ENCODE measurements around the gene TMEM196. TPM values are rescaled to one million over a fixed set of nuclear protein-coding genes. Genes with fewer than 3 reads are reported as not detected.

Gene TMEM196
- total RNA-seq, 4 donors from 2014 or later = 3.4 TPM; not detected in 3

DNA sequence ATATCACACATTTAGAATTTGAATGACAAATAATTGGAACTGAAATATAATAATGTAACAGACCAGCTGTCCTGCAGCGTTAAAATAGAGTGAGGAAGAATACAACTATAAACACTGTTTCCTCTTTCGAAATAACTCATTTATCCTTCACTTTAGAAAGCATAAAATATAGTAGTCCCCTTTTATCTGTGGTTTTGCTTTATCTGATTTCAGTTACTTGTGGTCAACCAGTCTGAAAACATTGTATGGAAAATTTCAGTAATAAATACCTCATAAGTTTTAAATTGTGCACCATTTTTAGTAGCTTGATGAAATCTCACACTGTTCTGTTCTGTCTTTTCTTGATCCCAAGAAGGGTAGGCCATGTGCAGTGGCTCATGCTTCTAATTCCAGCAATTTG is 96.2 kb downstream of the TMEM196 start:
- Histone ChIP-seq H3K27ac (no peak overlapping the region), H3K9me3 (no peaks in the 10 kb centered on the region), H3K27me3 (no peaks in the 10 kb centered on the region), H3K4me3 (no peak overlapping the region), H3K4me1 (no peaks in the 10 kb centered on the region), H3K36me3 (no peaks in the 10 kb centered on the region)
- 22 to 44% methylated on average over 2 of the region's 2 CpGs for WGBS, 2 donors (ENCODE audit: low coverage in 1 of 2)
- in situ Hi-C loops (cut with MboI; ENCODE audit: low pct_ligation_motif_present in 1 of 4, low pct_unique_long_range_greater_than_20kb in 1 of 4, low sequenced_read_pairs in 3 of 4) = no loop called here
- no peak for DNase-seq
- TF ChIP-seq POLR2AphosphoS5 (IDR thresholded peaks at IDR 0.05) = no peak
- TF ChIP-seq EP300 (IDR thresholded peaks at IDR 0.05; ENCODE audit: low read depth) = no peak
- TF ChIP-seq, protein P1, sequence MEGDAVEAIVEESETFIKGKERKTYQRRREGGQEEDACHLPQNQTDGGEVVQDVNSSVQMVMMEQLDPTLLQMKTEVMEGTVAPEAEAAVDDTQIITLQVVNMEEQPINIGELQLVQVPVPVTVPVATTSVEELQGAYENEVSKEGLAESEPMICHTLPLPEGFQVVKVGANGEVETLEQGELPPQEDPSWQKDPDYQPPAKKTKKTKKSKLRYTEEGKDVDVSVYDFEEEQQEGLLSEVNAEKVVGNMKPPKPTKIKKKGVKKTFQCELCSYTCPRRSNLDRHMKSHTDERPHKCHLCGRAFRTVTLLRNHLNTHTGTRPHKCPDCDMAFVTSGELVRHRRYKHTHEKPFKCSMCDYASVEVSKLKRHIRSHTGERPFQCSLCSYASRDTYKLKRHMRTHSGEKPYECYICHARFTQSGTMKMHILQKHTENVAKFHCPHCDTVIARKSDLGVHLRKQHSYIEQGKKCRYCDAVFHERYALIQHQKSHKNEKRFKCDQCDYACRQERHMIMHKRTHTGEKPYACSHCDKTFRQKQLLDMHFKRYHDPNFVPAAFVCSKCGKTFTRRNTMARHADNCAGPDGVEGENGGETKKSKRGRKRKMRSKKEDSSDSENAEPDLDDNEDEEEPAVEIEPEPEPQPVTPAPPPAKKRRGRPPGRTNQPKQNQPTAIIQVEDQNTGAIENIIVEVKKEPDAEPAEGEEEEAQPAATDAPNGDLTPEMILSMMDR (IDR thresholded peaks at IDR 0.05) = no peak
- no peak for TF ChIP-seq POLR2A (IDR thresholded peaks at IDR 0.05)
- intact Hi-C loops (cut with DNase I; ENCODE audit: low total_unique reads) = no loop called here

- TF ChIP-seq, protein P1 (IDR thresholded peaks at IDR 0.05) = no peak
- TF ChIP-seq POLR2AphosphoS5 (IDR thresholded peaks at IDR 0.05) = no peak
- TF ChIP-seq POLR2A (IDR thresholded peaks at IDR 0.05) = no peak
- TF ChIP-seq EP300 (IDR thresholded peaks at IDR 0.05; ENCODE audit: low read depth) = no peak
- no peaks in the 10 kb centered on the region for H3K4me1 ChIP-seq
- intact Hi-C loops (cut with DNase I; ENCODE audit: low total_unique reads) = no loop called here
- H3K9me3 ChIP-seq = no peaks in the 10 kb centered on the region
- H3K36me3 ChIP-seq = no peaks in the 10 kb centered on the region
- no peak for DNase-seq
- no peaks in the 10 kb centered on the region for H3K27me3 ChIP-seq
- 85 to 100% methylated on average over 1 of the region's 1 CpG for WGBS, 2 donors (ENCODE audit: low coverage in 1 of 2)
- H3K27ac ChIP-seq = no peak overlapping the region
- in situ Hi-C loops (cut with MboI; ENCODE audit: low pct_ligation_motif_present in 1 of 4, low pct_unique_long_range_greater_than_20kb in 1 of 4, low sequenced_read_pairs in 3 of 4) = no loop called here
- H3K4me3 ChIP-seq = no peak overlapping the region
These were observed 97.6 kb downstream of the TMEM196 start for GRCh38 chr7:19675816-19676215.

DNA sequence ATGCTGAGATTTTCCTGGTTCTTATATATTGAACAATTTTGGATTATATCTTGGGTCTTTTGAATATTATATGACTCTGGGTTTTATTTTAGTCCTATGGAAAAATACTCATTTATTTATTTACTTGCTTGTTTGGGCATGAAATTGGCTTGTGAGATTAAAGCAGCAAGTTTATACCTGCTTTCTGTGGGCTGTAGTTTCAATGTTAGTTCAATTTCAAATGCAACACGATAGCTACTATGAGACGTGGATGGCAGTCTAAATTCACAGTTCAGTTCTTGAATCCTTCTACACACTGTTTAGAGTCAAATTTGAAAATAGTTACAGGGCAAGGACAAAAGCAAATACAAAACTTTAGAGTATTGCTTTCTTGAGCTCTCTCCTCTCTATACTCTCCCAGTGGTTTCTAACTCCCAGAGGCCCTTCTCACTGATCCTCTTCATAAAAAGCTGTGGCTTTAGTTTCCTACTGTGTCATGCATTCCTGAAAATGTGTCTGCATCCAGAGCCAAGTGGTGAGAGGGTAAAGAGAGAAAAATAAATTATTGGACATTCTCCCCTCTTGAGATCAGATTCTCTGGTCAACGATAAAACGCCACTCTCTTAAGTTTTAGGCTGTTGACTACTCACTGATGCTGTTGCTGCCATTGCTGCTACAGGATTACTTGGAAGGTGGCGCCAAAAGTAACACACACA is 99.0 kb downstream of the TMEM196 start:
- no peaks in the 10 kb centered on the region for H3K9me3 ChIP-seq
- H3K4me3 ChIP-seq = no peak overlapping the region
- no peak for DNase-seq
- no peak overlapping the region for H3K27ac ChIP-seq
- no peaks in the 10 kb centered on the region for H3K36me3 ChIP-seq
- no peaks in the 10 kb centered on the region for H3K4me1 ChIP-seq
- in situ Hi-C loops (cut with MboI; ENCODE audit: low pct_ligation_motif_present in 1 of 4, low pct_unique_long_range_greater_than_20kb in 1 of 4, low sequenced_read_pairs in 3 of 4) (loop anchor here in 1 of 4 donors (25.0 kb wide), 1 partner anchor 987 kb away; no protein-coding TSS in a partner anchor), intact Hi-C loops (cut with DNase I; ENCODE audit: low total_unique reads) (no loop called here)
- WGBS, 2 donors (ENCODE audit: low coverage in 1 of 2) = 82 to 86% methylated on average over 5 of the region's 5 CpGs
- no peaks in the 10 kb centered on the region for H3K27me3 ChIP-seq
- TF ChIP-seq, protein P1 (IDR thresholded peaks at IDR 0.05) = no peak
- TF ChIP-seq POLR2A (IDR thresholded peaks at IDR 0.05) (no peak), EP300 (IDR thresholded peaks at IDR 0.05; ENCODE audit: low read depth) (no peak), POLR2AphosphoS5 (IDR thresholded peaks at IDR 0.05) (no peak)

GRCh38 chr7:19670806-19671205 is 102.6 kb downstream of the TMEM196 start:
- no peak overlapping the region for H3K4me3 ChIP-seq
- 78 to 92% methylated on average over 1 of the region's 1 CpG for WGBS, 2 donors (ENCODE audit: low coverage in 1 of 2)
- H3K27me3 ChIP-seq = no peaks in the 10 kb centered on the region
- no peaks in the 10 kb centered on the region for H3K9me3 ChIP-seq
- in situ Hi-C loops (cut with MboI; ENCODE audit: low pct_ligation_motif_present in 1 of 4, low pct_unique_long_range_greater_than_20kb in 1 of 4, low sequenced_read_pairs in 3 of 4) (loop anchor here in 1 of 4 donors (25.0 kb wide), 1 partner anchor 984 kb away; no protein-coding TSS in a partner anchor), intact Hi-C loops (cut with DNase I; ENCODE audit: low total_unique reads) (no loop called here)
- H3K36me3 ChIP-seq = no peaks in the 10 kb centered on the region
- DNase-seq = no peak
- no peaks in the 10 kb centered on the region for H3K4me1 ChIP-seq
- TF ChIP-seq POLR2A (IDR thresholded peaks at IDR 0.05) (no peak), EP300 (IDR thresholded peaks at IDR 0.05; ENCODE audit: low read depth) (no peak), POLR2AphosphoS5 (IDR thresholded peaks at IDR 0.05) (no peak)
- TF ChIP-seq, protein P1 (IDR thresholded peaks at IDR 0.05) = no peak
- H3K27ac ChIP-seq = no peak overlapping the region

Small RNA genes within 50 kb of the gene (small RNA-seq; reads per million reads assigned to genes)
- 0 to 0.28 (median 0) reads per million in 4 donors for gene MIR3146

Other genes starting within 250 kb of the TMEM196 start
- 1 to 10 TPM in 3 of 4 donors, under 1 TPM in 1; 0.20 to 7.5 (median 3.7) TPM for gene POLR1F, start 64.6 kb downstream of the TMEM196 start, total RNA-seq

Data from transverse colon (tissue), 4 donors.